HUES48 (cell line): ENCODE results near the gene CHPF.

Experiments used
- H3K27ac ChIP-seq: one replicate; pipeline ENCODE4 v1.7.0; 2013; ENCODE audit warnings: low read depth, low read length, inconsistent platforms
- H3K27me3 ChIP-seq: 2 replicates; pipeline ENCODE4 v1.6.1; 2013; ENCODE audit warnings: mild to moderate bottlenecking, low read length; ENCODE audit not compliant: control insufficient read depth, insufficient read depth
- H3K36me3 ChIP-seq: 2 replicates; pipeline ENCODE4 v1.6.1; 2013; ENCODE audit warnings: low read length; ENCODE audit not compliant: control insufficient read depth, insufficient read depth
- H3K4me1 ChIP-seq: 2 replicates; pipeline ENCODE4 v1.6.1; 2013; ENCODE audit warnings: mild to moderate bottlenecking, low read length; ENCODE audit not compliant: control insufficient read depth, insufficient read depth
- H3K4me3 ChIP-seq: 2 replicates; pipeline ENCODE4 v1.5.1; 2013; ENCODE audit warnings: mild to moderate bottlenecking, low read depth, low read length
- H3K9ac ChIP-seq: 2 replicates; pipeline ENCODE4 v1.6.1; 2013; ENCODE audit warnings: mild to moderate bottlenecking, low read depth, low read length, moderate library complexity
- H3K9me3 ChIP-seq: 2 replicates; pipeline ENCODE4 v1.6.1; 2013; ENCODE audit warnings: low read length; ENCODE audit not compliant: control insufficient read depth, insufficient read depth

CHPF gene

DNA sequence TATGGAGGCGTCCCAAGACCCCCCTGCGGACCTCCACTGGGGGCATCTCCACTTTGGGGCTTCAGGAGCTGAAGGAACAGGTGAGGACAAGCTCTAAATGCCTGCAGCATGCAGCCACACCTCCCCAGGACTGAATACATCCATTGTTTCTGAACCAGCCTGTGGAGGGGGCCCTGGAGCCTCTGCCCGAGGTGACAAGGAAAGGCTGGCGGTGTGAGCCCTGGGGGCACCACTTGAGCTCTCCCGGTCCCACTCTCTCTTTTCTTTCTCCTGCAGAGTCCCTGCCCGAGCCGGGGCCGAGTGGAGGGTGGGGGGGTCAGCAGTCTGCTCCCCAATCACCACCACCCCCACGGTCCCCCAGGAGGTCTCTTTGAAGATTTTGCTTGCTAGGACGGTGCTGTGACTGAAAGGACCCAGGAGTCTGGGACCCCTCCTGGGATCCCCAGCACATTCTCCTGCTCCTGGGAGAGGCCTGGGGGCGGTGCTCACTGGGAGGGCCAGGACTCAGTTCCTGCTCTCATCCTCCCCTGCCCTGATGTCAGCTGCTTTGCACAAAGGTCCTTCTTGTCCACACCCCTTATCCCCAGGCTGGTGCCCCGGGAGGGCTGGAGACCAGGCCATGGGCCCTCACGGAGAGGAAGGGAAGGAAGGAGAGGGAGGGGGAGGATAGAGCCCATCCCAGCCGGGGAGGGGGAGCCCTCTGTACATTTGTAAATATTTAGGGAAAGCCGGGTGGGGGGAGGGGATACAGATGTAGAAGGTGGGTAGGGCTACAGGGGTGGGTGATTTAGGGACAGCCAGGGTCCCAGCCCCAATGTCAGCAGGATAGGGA is 5.7 kb downstream of the CHPF start:
- H3K27ac ChIP-seq = peak overlapping the region; percentile 37
- peaks cover 6% of the 10 kb centered on the region; the same call in 1 of the 2 replicates for H3K27me3 ChIP-seq
- no peak overlapping the region for H3K9ac ChIP-seq
- no peaks in the 10 kb centered on the region for H3K9me3 ChIP-seq
- no peak overlapping the region for H3K4me3 ChIP-seq
- H3K4me1 ChIP-seq = peaks cover 29% of the 10 kb centered on the region
- H3K36me3 ChIP-seq = peaks cover 29% of the 10 kb centered on the region

DNA sequence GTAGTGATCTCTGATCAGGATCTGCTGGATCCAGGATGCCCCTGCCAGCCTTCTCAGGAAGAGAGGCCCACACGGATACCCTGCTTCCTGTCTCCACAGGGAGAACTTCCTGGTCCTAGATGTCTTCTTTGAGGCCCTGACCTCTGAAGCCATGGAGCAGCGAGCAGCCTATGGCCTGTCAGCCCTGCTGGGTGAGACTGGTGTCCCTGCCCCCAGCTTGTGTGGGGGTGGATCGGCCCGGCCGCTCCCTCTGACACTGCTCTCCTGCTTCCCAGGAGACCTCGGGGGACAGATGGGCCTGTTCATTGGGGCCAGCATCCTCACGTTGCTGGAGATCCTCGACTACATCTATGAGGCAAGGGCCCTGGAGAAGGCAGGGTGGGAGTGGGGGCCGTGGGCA is 6.6 kb downstream of the CHPF start:
- Histone ChIP-seq H3K9ac (no peak overlapping the region; the same call in 1 of the 2 replicates), H3K4me1 (peaks cover 22% of the 10 kb centered on the region), H3K36me3 (peaks cover 29% of the 10 kb centered on the region)

DNA sequence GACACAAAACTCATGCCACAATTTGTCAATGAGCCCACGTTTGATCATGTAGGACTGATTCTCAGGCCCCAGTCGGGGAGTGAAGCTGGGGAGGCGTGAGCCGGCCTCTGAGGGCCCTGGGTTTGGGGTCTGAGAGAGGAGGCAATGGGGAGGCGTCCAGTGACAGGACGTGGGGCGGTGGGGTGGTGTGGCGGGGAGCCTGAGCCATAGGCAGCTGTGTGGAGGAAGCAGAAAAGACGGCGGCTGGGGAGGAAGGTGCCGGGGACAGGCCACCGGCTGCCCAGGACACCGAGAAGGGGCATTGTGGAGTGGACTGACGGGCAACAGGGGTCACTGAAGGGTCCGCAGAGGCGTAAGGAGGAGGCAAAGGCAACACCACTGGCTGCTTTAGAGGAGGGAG is 7.2 kb downstream of the CHPF start:
- H3K27me3 ChIP-seq = no peaks in the 10 kb centered on the region
- H3K9me3 ChIP-seq = no peaks in the 10 kb centered on the region
- peaks cover 22% of the 10 kb centered on the region for H3K4me1 ChIP-seq
- no peak overlapping the region for H3K4me3 ChIP-seq
- H3K9ac ChIP-seq = no peak overlapping the region
- peaks cover 29% of the 10 kb centered on the region for H3K36me3 ChIP-seq
- H3K27ac ChIP-seq = no peak overlapping the region

More for the DNA sequence above, 6.6 kb downstream of the CHPF start:
- Histone ChIP-seq H3K9me3 (no peaks in the 10 kb centered on the region), H3K27me3 (no peaks in the 10 kb centered on the region), H3K27ac (no peak overlapping the region), H3K4me3 (no peak overlapping the region)

DNA sequence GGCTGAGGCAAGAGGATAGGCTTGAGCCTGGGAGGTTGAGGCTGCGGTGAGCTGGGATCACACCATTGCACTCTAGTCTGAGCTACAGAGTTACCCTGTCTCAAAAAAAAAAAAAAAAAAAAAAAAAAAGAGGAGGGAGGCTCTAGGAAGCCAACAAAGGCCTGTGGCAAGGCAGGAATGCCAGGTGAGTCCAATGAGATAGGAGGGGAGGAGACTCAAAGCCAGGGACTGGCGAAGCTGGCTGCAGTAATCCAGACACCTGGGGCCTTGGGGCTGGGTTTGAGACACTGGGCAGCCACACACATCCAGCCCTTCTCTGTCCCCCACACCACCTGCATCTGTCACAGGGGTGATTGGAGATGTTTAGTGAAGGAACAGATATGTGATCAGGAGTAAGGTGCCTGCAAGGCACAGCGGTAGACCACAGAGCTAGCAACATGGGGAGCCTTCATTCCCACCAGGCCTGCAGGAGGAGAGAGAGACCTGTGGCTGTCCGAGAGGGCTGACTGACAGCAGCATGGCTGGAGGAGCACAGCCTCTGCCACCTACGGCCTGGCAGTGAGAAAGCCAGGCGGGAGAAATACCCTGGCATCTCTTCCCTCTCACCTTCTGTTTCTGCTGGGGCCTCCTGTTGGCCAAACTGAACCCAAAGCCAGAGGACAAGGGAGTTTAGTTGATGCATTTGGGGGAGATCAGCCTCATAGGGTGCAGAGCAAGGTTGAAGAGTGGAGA is 9.5 kb downstream of the CHPF start:
- H3K9me3 ChIP-seq = no peaks in the 10 kb centered on the region
- H3K9ac ChIP-seq = no peak overlapping the region
- H3K27me3 ChIP-seq = peaks cover 15% of the 10 kb centered on the region
- H3K4me3 ChIP-seq = no peak overlapping the region
- no peak overlapping the region for H3K27ac ChIP-seq
- H3K36me3 ChIP-seq = peaks cover 6% of the 10 kb centered on the region
- peaks cover 22% of the 10 kb centered on the region for H3K4me1 ChIP-seq

DNA sequence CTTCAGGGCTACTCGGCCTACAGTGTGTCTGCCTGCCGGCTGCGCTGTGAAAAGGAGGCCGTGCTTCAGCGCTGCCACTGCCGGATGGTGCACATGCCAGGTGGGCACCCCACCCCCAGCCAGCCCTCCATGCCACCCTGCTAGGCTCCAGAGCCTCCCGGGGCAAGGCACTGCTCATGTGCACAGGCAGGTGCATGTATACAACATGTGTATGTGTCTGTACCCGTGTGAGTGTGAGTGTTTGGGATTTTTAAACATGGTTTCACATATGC is 11.3 kb downstream of the CHPF start:
- Histone ChIP-seq H3K9ac (no peak overlapping the region), H3K27ac (no peak overlapping the region), H3K4me3 (no peak overlapping the region), H3K27me3 (peaks cover 28% of the 10 kb centered on the region), H3K9me3 (no peaks in the 10 kb centered on the region), H3K4me1 (peaks cover 5% of the 10 kb centered on the region; the same call in 1 of the 2 replicates), H3K36me3 (no peaks in the 10 kb centered on the region)

DNA sequence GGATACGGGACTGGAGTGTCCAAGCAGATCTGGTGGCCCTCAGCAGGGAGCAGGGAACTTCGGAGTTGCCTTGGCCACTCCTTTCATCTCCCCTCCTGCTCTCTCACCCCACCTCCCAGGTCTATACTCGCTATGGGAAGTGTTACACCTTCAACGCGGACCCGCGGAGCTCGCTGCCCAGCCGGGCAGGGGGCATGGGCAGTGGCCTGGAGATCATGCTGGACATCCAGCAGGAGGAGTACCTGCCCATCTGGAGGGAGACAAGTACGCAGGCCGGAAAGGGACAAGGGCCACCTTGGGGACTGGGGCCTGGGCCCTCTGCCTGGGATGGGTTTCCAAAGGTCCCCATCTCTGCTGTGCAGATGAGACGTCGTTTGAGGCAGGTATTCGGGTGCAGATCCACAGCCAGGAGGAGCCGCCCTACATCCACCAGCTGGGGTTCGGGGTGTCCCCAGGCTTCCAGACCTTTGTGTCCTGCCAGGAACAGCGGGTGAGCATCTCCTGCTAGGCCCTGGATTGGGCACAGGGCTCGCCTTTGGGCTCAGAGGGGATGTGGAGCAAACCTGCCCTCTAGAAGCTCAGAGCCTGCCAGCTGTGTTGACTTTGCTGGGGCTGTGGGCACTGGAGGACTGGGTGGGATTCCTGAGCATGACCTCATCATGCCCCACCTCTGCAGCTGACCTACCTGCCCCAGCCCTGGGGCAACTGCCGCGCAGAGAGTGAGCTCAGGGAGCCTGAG is 11.8 kb downstream of the CHPF start:
- no peaks in the 10 kb centered on the region for H3K9me3 ChIP-seq
- H3K9ac ChIP-seq = no peak overlapping the region
- H3K4me1 ChIP-seq = 0 out of 2 replicates have a peak, but pooled peaks cover under 1% of the 10 kb centered on the region
- H3K36me3 ChIP-seq = no peaks in the 10 kb centered on the region
- no peak overlapping the region for H3K27ac ChIP-seq
- H3K27me3 ChIP-seq = peaks cover 33% of the 10 kb centered on the region
- H3K4me3 ChIP-seq = no peak overlapping the region

DNA sequence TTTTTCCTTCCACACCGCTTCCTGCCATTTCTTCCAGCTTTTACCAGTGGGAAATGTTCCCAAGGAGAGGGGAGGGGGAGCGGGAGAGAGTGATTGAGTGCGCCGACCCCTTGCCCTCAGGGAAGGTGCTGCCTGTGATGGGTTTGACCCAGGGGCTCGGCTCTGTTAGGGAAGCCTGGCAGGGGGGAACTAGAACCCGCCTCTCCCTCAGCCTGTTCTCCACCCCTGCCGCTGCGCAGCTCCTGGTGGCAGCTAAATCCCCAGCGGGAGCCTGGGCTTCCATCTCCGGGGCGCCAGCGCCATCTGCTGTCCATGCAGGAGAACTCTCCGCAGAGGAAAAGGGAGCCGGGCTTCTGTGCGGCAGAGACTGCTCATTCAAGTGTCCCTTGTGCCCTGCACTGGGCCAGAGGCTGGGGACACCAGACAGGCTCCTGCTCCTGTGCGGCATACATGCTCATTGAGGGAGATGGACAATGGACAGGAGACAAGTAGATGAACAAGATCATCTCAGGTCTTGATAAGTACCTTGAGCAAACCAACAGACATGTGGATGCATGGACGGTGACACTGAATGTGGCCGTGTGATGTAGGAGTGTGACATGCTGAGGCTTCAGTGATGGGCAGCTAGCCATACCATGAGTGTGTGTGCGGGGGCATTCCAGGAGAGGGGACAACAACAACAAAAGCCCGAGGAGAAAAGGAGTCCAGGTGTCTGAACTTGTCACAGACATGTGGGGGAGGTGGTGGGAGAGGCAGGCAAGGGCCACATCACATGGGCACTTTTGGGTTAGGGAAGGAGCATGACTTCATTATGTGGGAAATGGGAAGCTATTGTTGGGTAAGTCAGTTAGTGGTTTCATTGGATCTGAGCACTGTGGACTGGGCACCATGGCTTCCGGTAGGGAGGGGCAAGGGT is 13.3 kb downstream of the CHPF start:
- Histone ChIP-seq H3K27ac (no peak overlapping the region), H3K27me3 (peaks cover 35% of the 10 kb centered on the region), H3K4me3 (peak overlapping the region; percentile 52), H3K36me3 (no peaks in the 10 kb centered on the region), H3K9me3 (no peaks in the 10 kb centered on the region), H3K9ac (no peak overlapping the region), H3K4me1 (no peaks in the 10 kb centered on the region; the same call in 1 of the 2 replicates)

DNA sequence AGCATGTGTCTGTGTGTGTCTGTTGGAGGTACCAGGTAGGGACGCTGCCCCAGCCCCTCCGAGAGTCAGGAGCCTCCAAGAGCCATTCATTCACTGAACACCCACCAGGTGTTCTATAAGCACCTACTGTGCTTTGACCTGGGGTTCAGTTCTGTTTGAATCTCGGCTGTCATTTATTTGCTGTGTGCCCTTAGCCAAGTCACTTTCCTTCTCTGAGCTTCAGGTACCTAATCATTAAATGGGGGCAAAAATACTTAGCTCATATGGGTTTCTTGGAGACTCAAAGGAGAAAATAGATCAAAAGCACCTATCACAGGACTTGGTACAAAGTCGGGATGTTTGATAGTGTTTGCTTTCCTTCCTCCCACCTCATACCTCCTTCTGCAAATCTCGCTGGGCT is 16.1 kb downstream of the CHPF start:
- no peaks in the 10 kb centered on the region for H3K36me3 ChIP-seq
- H3K27me3 ChIP-seq = peaks cover 38% of the 10 kb centered on the region
- H3K27ac ChIP-seq = no peak overlapping the region
- peaks cover 6% of the 10 kb centered on the region; the same call in 1 of the 2 replicates for H3K4me1 ChIP-seq
- no peak overlapping the region for H3K9ac ChIP-seq
- H3K9me3 ChIP-seq = no peaks in the 10 kb centered on the region
- H3K4me3 ChIP-seq = no peak overlapping the region

DNA sequence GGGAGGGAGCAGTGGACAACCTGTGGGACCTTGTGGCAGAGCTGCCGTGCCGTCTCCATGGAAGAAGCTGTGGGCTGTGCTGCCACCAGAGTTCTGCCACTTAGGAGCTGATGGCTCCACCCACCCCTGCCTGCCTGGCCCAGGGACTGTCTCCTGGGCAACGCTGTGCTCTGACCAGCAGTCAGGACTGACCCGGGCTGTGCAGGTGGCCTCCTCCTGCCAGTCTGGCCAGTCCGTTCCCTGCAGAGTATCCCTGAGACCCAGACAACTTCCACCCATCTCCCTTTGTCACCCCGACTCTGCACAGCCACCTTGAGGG is 16.6 kb downstream of the CHPF start:
- Histone ChIP-seq H3K27me3 (peaks cover 38% of the 10 kb centered on the region), H3K9ac (no peak overlapping the region), H3K9me3 (no peaks in the 10 kb centered on the region), H3K27ac (no peak overlapping the region), H3K4me3 (no peak overlapping the region), H3K4me1 (peaks cover 6% of the 10 kb centered on the region; the same call in 1 of the 2 replicates), H3K36me3 (no peaks in the 10 kb centered on the region)

DNA sequence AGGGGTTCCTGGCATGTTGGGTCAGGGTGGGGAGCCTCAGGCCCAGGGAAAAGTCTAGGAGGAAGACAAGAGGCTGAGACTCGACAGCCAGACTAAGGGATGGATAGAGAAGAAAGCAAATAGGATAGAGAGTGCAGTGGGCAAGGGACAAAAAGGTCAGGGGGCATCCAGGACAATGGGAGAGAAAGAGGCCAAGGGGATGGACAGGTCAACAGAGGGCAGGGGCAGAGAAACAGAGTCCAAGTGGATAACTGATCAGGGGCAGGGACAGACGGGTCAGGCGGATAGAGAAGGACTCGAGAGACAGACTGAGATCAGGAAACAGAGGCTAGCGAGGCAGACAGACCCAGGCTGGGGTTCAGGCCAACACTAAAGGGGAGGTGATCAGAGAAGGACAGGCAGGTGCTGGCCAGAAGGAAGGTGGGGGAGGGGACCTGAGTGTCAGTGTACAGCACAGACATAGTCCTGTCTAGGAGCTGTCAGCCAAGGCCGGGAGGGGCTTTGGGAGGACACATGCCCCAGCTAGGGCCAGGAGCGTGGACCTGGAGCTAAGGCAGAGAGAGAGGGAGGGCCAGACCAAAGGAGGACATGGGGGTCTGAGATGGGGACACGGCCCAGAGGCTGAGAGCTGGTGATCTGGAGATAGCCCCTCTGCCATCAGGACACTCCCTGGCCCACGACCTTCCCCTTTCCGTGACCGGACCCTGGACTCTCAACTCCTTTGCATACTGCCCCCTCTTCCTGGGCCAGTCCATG is 17.1 kb downstream of the CHPF start:
- Histone ChIP-seq H3K27me3 (peaks cover 38% of the 10 kb centered on the region), H3K4me1 (peaks cover 12% of the 10 kb centered on the region), H3K4me3 (no peak overlapping the region)

More for the DNA sequence above, 17.1 kb downstream of the CHPF start:
- Histone ChIP-seq H3K9ac (no peak overlapping the region), H3K36me3 (no peaks in the 10 kb centered on the region), H3K9me3 (no peaks in the 10 kb centered on the region), H3K27ac (no peak overlapping the region)
